ENCODE data around the gene ROR2. TPM values are rescaled to one million over a fixed set of nuclear protein-coding genes. Genes with fewer than 3 reads are reported as not detected.
A peak's percentile ranks its signal among the peaks of the same experiment; 100 is the strongest.

The ROR2 gene
- total RNA-seq, 3 donors from 2014 or later (not counting 1 experiment from before 2014, with no cell fraction given): 1.7 TPM; not detected in 2

- H3K27me3 Mint-ChIP-seq (ENCODE audit: low read depth in 2 of 2): peaks cover 32 to 45% of the 10 kb centered on the region in 2 donors
- Histone ChIP-seq H3K27me3 (ENCODE audit: control insufficient read depth, insufficient read depth, low read length) (no peaks in the 10 kb centered on the region), H3K27ac (ENCODE audit: low read length) (no peak overlapping the region), H3K9me3 (ENCODE audit: control insufficient read depth, insufficient read depth, low read length) (no peaks in the 10 kb centered on the region), H3K36me3 (ENCODE audit: control insufficient read depth, insufficient read depth, low read length) (no peaks in the 10 kb centered on the region), H3K4me1 (ENCODE audit: control insufficient read depth, insufficient read depth, low read length) (no peaks in the 10 kb centered on the region), H3K4me3 (ENCODE audit: low read length) (no peak overlapping the region)
- no peaks in the 10 kb centered on the region for H3K9me3 Mint-ChIP-seq
- ATAC-seq (no peak), DNase-seq (no peak)
- WGBS (ENCODE audit: insufficient coverage): no CpG with 5 or more reads among the region's 1 CpG
- H3K4me3 Mint-ChIP-seq: no peak overlapping the region
- H3K36me3 Mint-ChIP-seq: no peaks in the 10 kb centered on the region
- TF ChIP-seq CTCF (IDR thresholded peaks at IDR 0.05): no peak
- intact Hi-C loops (cut with micrococcal nuclease): no loop called here
- H3K4me1 Mint-ChIP-seq: no peaks in the 10 kb centered on the region
- no peak overlapping the region for H3K27ac Mint-ChIP-seq
These were observed 65.9 kb downstream of the ROR2 start for GRCh38 chr9:91884153-91884552.

GRCh38 chr9:91883503-91883902, 66.5 kb downstream of the ROR2 start:
- Histone ChIP-seq H3K27me3 (ENCODE audit: control insufficient read depth, insufficient read depth, low read length) (no peaks in the 10 kb centered on the region), H3K27ac (ENCODE audit: low read length) (no peak overlapping the region), H3K36me3 (ENCODE audit: control insufficient read depth, insufficient read depth, low read length) (no peaks in the 10 kb centered on the region), H3K4me1 (ENCODE audit: control insufficient read depth, insufficient read depth, low read length) (no peaks in the 10 kb centered on the region), H3K9me3 (ENCODE audit: control insufficient read depth, insufficient read depth, low read length) (no peaks in the 10 kb centered on the region), H3K4me3 (ENCODE audit: low read length) (no peak overlapping the region)
- H3K36me3 Mint-ChIP-seq: no peaks in the 10 kb centered on the region
- 90% methylated on average over 3 of the region's 3 CpGs for WGBS (ENCODE audit: insufficient coverage)
- no peaks in the 10 kb centered on the region for H3K4me1 Mint-ChIP-seq
- intact Hi-C loops (cut with micrococcal nuclease): no loop called here
- DNase-seq (no peak), ATAC-seq (no peak)
- TF ChIP-seq CTCF (IDR thresholded peaks at IDR 0.05): no peak
- H3K9me3 Mint-ChIP-seq: no peaks in the 10 kb centered on the region
- H3K27ac Mint-ChIP-seq: no peak overlapping the region
- peaks cover 29 to 38% of the 10 kb centered on the region in 2 donors for H3K27me3 Mint-ChIP-seq (ENCODE audit: low read depth in 2 of 2)
- no peak overlapping the region for H3K4me3 Mint-ChIP-seq

GRCh38 chr9:91882627-91883026, 67.4 kb downstream of the ROR2 start:
- WGBS (ENCODE audit: insufficient coverage): 76% methylated on average over 3 of the region's 4 CpGs
- H3K9me3 ChIP-seq (ENCODE audit: control insufficient read depth, insufficient read depth, low read length): no peaks in the 10 kb centered on the region

More at GRCh38 chr9:91882627-91883026, 67.4 kb downstream of the ROR2 start:
- intact Hi-C loops (cut with micrococcal nuclease): no loop called here
- Histone ChIP-seq H3K27ac (ENCODE audit: low read length) (no peak overlapping the region), H3K27me3 (ENCODE audit: control insufficient read depth, insufficient read depth, low read length) (no peaks in the 10 kb centered on the region), H3K4me1 (ENCODE audit: control insufficient read depth, insufficient read depth, low read length) (no peaks in the 10 kb centered on the region), H3K36me3 (ENCODE audit: control insufficient read depth, insufficient read depth, low read length) (no peaks in the 10 kb centered on the region), H3K4me3 (ENCODE audit: low read length) (no peak overlapping the region)
- Mint-ChIP-seq H3K36me3 (no peaks in the 10 kb centered on the region), H3K4me3 (no peak overlapping the region), H3K27ac (no peak overlapping the region), H3K27me3 (ENCODE audit: low read depth in 2 of 2) (peaks cover 23 to 33% of the 10 kb centered on the region in 2 donors), H3K4me1 (no peaks in the 10 kb centered on the region), H3K9me3 (no peaks in the 10 kb centered on the region)
- TF ChIP-seq CTCF (IDR thresholded peaks at IDR 0.05): no peak
- peak in 1 of 2 donors; percentile 14 for DNase-seq
- no peak for ATAC-seq

Data from natural killer cell (primary cell).